OCI-LY1 (cell line): Measurements from ENCODE around the gene TRIM37.

ENCODE experiments used
- H2AFZ ChIP-seq: fragments of 200-600 bp; sonication (generic), shearing (Covaris generic); 2 replicates; pipeline ENCODE4 v1.6.0; 2014; ENCODE audit warnings: antibody characterized with exemption, mild to moderate bottlenecking, low read length
- H3F3A ChIP-seq: fragments of 200-600 bp; sonication (generic), shearing (Covaris generic); 2 replicates; pipeline ENCODE4 v1.6.0; 2014; ENCODE audit warnings: mild to moderate bottlenecking, antibody characterized with exemption, low read length, moderate library complexity; ENCODE audit not compliant: insufficient read depth
- H3K27ac ChIP-seq: fragments of 200-600 bp; sonication (generic); 2 replicates; pipeline ENCODE4 v1.5.1; 2014; ENCODE audit warnings: low read length, mixed run types, mild to moderate bottlenecking, low read depth; ENCODE audit not compliant: poor library complexity, severe bottlenecking
- H3K27me3 ChIP-seq: fragments of 200-600 bp; sonication (generic); 2 replicates; pipeline ENCODE4 v1.6.0; 2014; ENCODE audit warnings: antibody characterized with exemption, mild to moderate bottlenecking, low read length, moderate library complexity; ENCODE audit not compliant: insufficient read depth
- H3K36me3 ChIP-seq: fragments of 200-600 bp; sonication (generic); 2 replicates; pipeline ENCODE4 v1.6.1; 2014; ENCODE audit warnings: mild to moderate bottlenecking, antibody characterized with exemption, low read length, moderate library complexity, mixed read lengths; ENCODE audit not compliant: insufficient read depth
- H3K4me1 ChIP-seq: fragments of 200-600 bp; sonication (generic); 2 replicates; pipeline ENCODE4 v1.5.1; 2014; ENCODE audit warnings: mild to moderate bottlenecking, low read length, moderate library complexity; ENCODE audit not compliant: insufficient read depth, severe bottlenecking
- H3K4me2 ChIP-seq: fragments of 200-600 bp; sonication (generic), shearing (Covaris generic); 2 replicates; pipeline ENCODE4 v1.6.1; 2014; ENCODE audit warnings: low read length
- H3K4me3 ChIP-seq: fragments of 200-600 bp; sonication (generic); 2 replicates; pipeline ENCODE4 v1.5.1; 2014; ENCODE audit warnings: low read length, low read depth, mild to moderate bottlenecking, mixed read lengths; ENCODE audit not compliant: poor library complexity, severe bottlenecking
- H3K79me2 ChIP-seq: fragments of 200-600 bp; shearing (Covaris generic); 2 replicates; pipeline ENCODE4 v1.6.1; 2016; ENCODE audit warnings: mixed run types, low read length, mixed read lengths; ENCODE audit not compliant: insufficient read depth
- H3K9ac ChIP-seq: fragments of 200-600 bp; sonication (generic), shearing (Covaris generic); 2 replicates; pipeline ENCODE4 v1.6.1; 2014; ENCODE audit warnings: mild to moderate bottlenecking, low read length, mixed read lengths
- H3K9me2 ChIP-seq: fragments of 200-600 bp; sonication (generic), shearing (Covaris generic); 2 replicates; pipeline ENCODE4 v1.6.1; 2014; ENCODE audit warnings: low read depth, mild to moderate bottlenecking, low read length, mixed read lengths
- H3K9me3 ChIP-seq: fragments of 200-600 bp; shearing (Covaris generic); 2 replicates; pipeline ENCODE4 v1.6.1; 2014; ENCODE audit warnings: low read length, mixed read lengths
- H4K20me1 ChIP-seq: fragments of 200-600 bp; sonication (generic), shearing (Covaris generic); 2 replicates; pipeline ENCODE4 v1.6.0; 2016; ENCODE audit warnings: mild to moderate bottlenecking, low read length; ENCODE audit not compliant: insufficient read depth
- CTCF ChIP-seq: fragments of 200-600 bp; sonication (generic), shearing (Covaris generic); IDR thresholded peaks from 2 replicates; pipeline ENCODE4 v1.5.1; 2017; ENCODE audit warnings: mild to moderate bottlenecking, antibody characterized with exemption, low read length, moderate library complexity, mixed read lengths
- EZH2 ChIP-seq: fragments of 200-600 bp; sonication (generic), shearing (Covaris generic); IDR thresholded peaks from 2 replicates; pipeline ENCODE4 v1.8.0; 2017; ENCODE audit warnings: borderline replicate concordance, mixed run types, mild to moderate bottlenecking, antibody characterized with exemption, low read length, moderate library complexity, mixed read lengths

TRIM37 gene

GRCh38 chr17:59115474-59115873 lies 8.8 kb upstream of the TRIM37 start:
- no peak overlapping the region for H3K27ac ChIP-seq
- no peaks in the 10 kb centered on the region for H3K4me1 ChIP-seq
- H3K36me3 ChIP-seq = peaks cover 72% of the 10 kb centered on the region
- no peak overlapping the region for H3K4me3 ChIP-seq
- no peak overlapping the region for H2AFZ ChIP-seq
- H3K79me2 ChIP-seq = peaks cover 12% of the 10 kb centered on the region; the same call in 1 of the 2 replicates
- no peaks in the 10 kb centered on the region for H3K9me3 ChIP-seq
- H3K9me2 ChIP-seq = no peaks in the 10 kb centered on the region
- H3K4me2 ChIP-seq = no peak overlapping the region
- H3F3A ChIP-seq = peaks cover 4% of the 10 kb centered on the region; the same call in 1 of the 2 replicates
- H3K9ac ChIP-seq = no peak overlapping the region
- TF ChIP-seq CTCF = no peak
- no peak for TF ChIP-seq EZH2
- H3K27me3 ChIP-seq = no peaks in the 10 kb centered on the region
- no peaks in the 10 kb centered on the region for H4K20me1 ChIP-seq

GRCh38 chr17:59111539-59111938 lies 4.9 kb upstream of the TRIM37 start:
- H3K79me2 ChIP-seq = no peaks in the 10 kb centered on the region
- no peak overlapping the region for H3K27ac ChIP-seq

DNA sequence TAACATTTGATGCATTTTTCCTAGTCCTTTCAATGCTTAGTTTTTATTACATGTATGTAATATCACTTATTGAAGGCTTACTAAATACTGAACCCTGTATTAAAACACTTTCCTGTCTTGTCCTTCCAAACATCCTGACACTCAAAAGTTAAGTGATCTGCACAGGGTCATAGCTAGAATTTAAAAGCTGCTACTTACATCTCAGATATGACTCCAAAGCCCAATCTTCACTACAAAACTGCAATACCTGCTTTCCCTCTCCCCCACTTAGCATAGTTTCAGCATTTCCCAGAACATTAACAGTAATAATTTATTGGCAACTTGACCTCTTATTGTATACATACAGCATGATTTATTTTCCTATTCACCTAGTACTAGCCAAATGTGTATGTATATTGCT lies 4.3 kb upstream of the TRIM37 start:
- TF ChIP-seq EZH2 (no peak), CTCF (no peak)
- Histone ChIP-seq H3K9me3 (no peaks in the 10 kb centered on the region), H3K4me2 (no peak overlapping the region), H3K9ac (no peak overlapping the region), H2AFZ (no peak overlapping the region), H3K27me3 (no peaks in the 10 kb centered on the region), H3K4me1 (peaks cover 11% of the 10 kb centered on the region), H3K36me3 (peaks cover 52% of the 10 kb centered on the region), H3K9me2 (no peaks in the 10 kb centered on the region), H3K27ac (no peak overlapping the region), H3K4me3 (no peak overlapping the region), H3K79me2 (peaks cover 3% of the 10 kb centered on the region), H4K20me1 (no peaks in the 10 kb centered on the region), H3F3A (no peaks in the 10 kb centered on the region; the same call in 1 of the 2 replicates)

More at GRCh38 chr17:59111539-59111938, 4.9 kb upstream of the TRIM37 start:
- Histone ChIP-seq H3K9me3 (no peaks in the 10 kb centered on the region), H4K20me1 (no peaks in the 10 kb centered on the region), H3K36me3 (peaks cover 57% of the 10 kb centered on the region), H3K4me2 (no peak overlapping the region), H3K9me2 (no peaks in the 10 kb centered on the region), H3K9ac (no peak overlapping the region), H2AFZ (no peak overlapping the region), H3K4me3 (no peak overlapping the region), H3F3A (peaks cover 3% of the 10 kb centered on the region; the same call in 1 of the 2 replicates), H3K27me3 (no peaks in the 10 kb centered on the region), H3K4me1 (peaks cover 11% of the 10 kb centered on the region)
- no peak for TF ChIP-seq CTCF
- TF ChIP-seq EZH2 = no peak
